Epithelial cell of proximal tubule (primary cell): ENCODE measurements around the gene RGPD4. TPM values are rescaled to one million over a fixed set of nuclear protein-coding genes. Genes with fewer than 3 reads are reported as not detected.
A peak's percentile ranks its signal among the peaks of the same experiment; 100 is the strongest.
"Not testable (repeated sequence)": the region's sequence is repeated elsewhere in the genome, so short reads cannot be mapped to it uniquely, and the experiment has no call there.

Experiments used
- DNase-seq: peaks from one replicate; pipeline ENCODE4 v3.0.0-alpha.2; 2011; ENCODE audit warnings: low read depth
- H3K4me3 ChIP-seq: 2 replicates; pipeline ENCODE4 v1.5.1; 2011; ENCODE audit warnings: low read depth, mild to moderate bottlenecking, low read length
- total RNA-seq: library from RNA; depleted of rRNA; stranded (reverse); fragments of >200 nt; gene quantifications from 2 replicates; pipeline ENCODE4 v1.2.3, GENCODE V29; 2015
- TF ChIP-seq, protein P1 (sequence below): conservative IDR thresholded peaks from 2 replicates; pipeline ENCODE4 v1.5.1; 2012; ENCODE audit warnings: low read depth, mild to moderate bottlenecking, low read length

RGPD4 gene
- total RNA-seq, 1 donor from 2014 or later: not detected

DNA sequence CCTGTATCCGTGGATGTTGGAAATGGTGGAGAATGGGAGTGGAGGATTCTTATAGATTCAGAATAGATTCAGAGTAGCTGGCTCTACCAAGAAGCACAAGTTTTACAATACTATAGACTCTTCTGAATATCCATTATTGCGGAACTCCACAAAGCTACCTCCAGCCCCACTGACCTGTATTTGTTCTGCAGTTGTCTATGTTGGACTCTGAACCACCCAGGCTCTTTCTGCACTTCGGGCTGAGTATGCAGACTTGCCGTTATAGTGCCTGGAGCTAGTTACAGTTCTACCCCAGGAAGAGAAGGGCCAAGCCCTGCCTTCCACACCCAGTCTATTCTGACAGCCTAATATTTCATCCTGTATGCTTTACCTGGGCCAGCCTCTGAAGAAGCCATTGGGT is 4.4 kb upstream of the RGPD4 start:
- no peak overlapping the region for H3K4me3 ChIP-seq
- no peak for DNase-seq
- TF ChIP-seq, protein P1, sequence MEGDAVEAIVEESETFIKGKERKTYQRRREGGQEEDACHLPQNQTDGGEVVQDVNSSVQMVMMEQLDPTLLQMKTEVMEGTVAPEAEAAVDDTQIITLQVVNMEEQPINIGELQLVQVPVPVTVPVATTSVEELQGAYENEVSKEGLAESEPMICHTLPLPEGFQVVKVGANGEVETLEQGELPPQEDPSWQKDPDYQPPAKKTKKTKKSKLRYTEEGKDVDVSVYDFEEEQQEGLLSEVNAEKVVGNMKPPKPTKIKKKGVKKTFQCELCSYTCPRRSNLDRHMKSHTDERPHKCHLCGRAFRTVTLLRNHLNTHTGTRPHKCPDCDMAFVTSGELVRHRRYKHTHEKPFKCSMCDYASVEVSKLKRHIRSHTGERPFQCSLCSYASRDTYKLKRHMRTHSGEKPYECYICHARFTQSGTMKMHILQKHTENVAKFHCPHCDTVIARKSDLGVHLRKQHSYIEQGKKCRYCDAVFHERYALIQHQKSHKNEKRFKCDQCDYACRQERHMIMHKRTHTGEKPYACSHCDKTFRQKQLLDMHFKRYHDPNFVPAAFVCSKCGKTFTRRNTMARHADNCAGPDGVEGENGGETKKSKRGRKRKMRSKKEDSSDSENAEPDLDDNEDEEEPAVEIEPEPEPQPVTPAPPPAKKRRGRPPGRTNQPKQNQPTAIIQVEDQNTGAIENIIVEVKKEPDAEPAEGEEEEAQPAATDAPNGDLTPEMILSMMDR: no peak

DNA sequence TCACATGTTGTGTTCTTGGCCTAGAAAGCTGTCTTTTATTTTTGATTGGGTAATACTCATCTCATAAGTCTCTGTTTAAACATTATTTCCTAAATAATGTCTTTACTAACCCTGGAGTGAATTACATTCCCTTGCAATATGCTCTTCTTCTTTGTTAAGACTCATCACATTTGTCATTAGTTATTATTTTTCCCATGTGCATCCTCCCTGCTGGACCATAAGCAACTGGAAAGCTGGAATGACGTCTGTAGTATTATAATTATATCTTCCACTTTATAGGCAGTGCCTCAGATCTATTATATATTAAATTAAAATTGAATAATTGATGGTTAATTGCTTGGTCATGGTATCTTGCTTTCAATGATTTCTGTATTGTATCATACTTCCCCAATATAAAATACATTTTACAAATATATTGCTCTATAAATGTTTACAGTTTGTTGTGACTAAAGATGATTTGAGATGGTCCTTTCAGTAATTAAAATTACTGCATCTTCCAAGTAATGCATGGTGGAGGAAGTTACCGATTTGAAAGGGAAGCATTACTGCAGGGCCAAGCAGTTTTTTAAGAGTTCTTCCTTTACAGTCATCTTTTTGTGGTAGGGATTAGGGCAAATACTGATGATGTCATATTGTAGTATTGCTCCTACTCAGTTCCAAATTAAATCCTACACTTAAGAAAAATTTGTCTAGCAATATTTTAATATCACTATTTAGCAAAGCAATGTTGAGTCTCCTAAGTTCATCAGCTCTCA is 2.1 kb upstream of the RGPD4 start:
- no peak overlapping the region for H3K4me3 ChIP-seq
- TF ChIP-seq, protein P1: no peak
- DNase-seq: no peak

DNA sequence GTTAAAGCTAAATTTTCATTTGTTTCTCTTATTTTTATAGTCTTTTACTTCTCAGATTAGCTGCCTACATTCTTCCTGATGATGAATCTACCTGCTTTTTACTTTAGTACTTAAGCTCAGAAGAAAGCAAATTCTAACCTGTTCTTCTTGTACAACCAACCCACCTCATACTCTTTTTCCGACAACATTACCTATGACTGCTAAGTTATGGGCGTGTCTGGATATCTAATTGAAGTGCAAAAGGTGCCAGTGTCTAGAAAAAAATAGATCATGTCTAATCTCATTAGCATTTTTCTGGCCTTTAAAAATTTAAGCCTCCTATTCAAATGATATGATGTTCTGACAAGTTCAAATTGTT is 1.5 kb upstream of the RGPD4 start:
- H3K4me3 ChIP-seq: no peak overlapping the region
- DNase-seq: no peak
- TF ChIP-seq, protein P1: no peak

DNA sequence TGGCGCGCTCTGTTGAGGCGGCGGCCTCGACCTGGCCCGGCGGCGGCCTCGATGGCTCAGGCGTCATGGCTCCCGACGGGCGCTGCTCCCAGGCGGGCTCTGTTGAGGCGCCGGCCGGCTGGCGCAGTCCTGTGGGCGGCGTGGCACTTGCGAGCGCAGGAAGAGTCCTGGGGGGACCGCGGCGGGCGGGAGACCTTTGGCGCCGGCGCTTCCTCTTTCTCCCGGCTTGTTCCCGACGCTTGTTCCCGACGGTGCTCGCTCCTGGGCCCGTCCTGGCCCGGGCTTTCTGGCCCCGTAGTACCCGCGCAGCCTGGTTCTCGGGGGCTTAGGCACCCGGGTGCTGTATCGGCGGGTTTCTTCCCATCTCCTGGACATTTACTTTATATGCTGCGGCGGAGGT is 2.8 kb downstream of the RGPD4 start:
- not testable (repeated sequence) for DNase-seq, H3K4me3 ChIP-seq

DNA sequence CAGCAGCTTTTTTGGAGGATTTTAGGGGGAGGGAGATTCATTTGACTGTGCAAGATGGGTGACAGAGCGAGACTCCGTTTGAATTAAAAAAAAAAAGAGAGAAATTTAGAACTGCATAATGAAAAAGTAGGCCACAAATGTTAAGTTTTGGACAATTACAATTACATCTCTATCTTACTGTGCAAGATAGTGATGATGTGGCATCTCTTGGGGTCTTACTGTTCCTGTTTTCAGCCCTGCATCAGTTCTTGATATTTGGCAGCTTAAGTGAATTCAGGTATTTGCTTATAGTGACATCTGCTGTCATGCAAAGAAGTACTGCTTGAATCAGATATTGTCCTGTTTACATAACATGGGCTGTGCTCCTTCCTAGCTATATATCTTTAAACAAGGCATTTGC is 6.5 kb downstream of the RGPD4 start:
- not testable (repeated sequence) for H3K4me3 ChIP-seq, DNase-seq

DNA sequence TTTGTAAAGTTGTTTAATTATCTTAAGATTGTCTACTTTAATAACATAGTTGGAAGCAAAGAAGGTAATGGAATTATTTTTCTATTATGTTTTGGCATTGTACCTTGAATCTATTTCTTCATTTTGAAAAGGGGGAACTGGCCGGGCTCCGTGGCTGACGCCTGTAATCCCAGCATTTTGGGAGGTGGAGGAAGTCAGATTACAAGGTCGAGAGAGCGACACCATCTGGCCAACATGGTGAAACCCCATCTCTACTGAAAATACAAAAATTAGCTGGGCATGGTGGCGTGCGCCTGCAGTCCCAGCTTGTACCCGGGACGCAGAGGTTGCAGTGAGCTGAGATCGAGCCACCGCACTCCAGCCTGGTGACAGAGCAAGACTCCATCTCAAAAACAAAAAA is 6.9 kb downstream of the RGPD4 start:
- H3K4me3 ChIP-seq, DNase-seq: not testable (repeated sequence)
- TF ChIP-seq, protein P1: peak; percentile 21

DNA sequence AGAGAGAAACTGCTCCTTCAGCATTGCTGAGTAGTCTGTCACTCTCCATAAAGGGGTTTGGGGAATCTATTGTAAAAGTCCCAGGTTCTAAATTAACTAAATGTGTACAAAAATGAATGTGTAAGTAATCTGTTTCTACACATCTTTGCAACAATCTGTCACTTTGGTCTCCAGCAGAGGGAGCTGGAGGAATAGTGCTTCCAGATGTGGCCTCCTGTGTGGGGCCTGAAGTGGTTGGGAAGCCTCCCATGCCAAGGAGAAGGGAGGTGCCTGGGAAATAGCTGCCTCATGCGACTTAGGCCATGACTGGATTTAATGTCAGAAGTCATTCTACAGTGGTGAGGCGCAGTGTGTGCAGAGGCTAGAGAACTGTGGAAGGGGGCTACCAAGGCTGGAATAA is 89.4 kb downstream of the RGPD4 start:
- not testable (repeated sequence) for DNase-seq, H3K4me3 ChIP-seq

DNA sequence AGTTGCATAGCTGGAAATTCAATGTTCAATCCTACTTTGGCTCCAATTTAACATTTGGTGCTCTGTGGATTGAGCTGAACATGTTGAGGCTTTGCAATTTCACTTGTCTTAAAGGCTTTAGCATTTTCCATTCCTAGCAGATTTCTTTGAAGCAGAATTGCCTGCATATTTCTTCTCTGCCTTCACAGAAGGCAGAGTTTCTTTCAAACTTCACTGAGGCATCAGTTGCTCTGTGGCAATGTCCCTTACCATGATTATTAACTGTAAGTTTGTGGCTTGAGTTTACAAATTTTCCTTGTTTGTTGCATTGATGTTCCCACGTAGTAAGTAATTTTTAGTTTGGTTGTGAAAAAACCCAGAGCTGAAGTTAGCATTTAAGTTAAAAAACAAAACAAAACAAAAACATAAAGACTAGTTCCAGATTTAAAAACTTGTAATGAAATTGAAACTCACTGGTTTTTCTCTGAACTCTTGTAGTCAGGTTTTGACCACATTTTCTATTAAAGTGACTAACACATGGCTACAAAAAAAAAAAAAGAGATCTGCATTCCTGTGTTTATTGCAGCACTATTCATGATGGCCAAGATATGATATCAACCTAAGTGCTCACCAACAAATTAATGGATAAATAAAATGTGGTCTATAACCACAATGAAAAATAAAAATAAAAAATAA is 90.1 kb downstream of the RGPD4 start:
- not testable (repeated sequence) for DNase-seq, H3K4me3 ChIP-seq

DNA sequence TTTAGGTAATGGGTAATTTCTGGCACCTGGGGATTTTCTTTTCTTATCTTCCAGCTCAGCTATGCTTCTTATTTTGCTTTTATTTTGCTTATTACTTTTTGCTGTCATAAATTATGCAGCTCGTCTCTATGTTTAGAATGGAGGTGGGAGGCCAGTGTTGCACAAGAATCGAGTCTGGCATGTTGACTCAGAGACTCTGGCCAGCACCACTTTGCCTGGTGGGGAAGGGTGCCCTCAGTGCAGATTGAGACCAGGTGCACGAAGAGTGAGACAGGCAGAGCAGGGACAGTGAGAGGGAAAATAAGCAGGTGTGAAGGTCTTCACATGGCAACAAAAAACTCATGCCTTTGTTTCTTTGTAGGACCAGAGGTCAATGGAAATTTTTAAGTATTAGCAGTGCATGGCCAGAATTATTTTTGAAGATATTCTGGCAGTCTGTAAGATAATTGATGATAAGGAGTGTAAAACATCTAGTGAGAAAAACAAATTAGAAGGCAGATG is 100.4 kb downstream of the RGPD4 start:
- no peak for DNase-seq
- no peak overlapping the region for H3K4me3 ChIP-seq
- TF ChIP-seq, protein P1: no peak
